HG02678 (cell line): Measurements from ENCODE around the gene CABCOCO1.

Source experiments
- ATAC-seq: cut with Tn5 transposase; IDR thresholded peaks from one replicate; pipeline ENCODE4 v1.9.1; 2021; ENCODE audit warnings: mild to moderate bottlenecking, moderate library complexity; ENCODE audit not compliant: unreplicated experiment

The CABCOCO1 gene

GRCh38 chr10:61805091-61805490 is 142.4 kb downstream of the CABCOCO1 start:
- ATAC-seq: no peak

- no peak for ATAC-seq
These were observed 147.5 kb downstream of the CABCOCO1 start for GRCh38 chr10:61810263-61810662.

- ATAC-seq: no peak
These were observed 149.5 kb downstream of the CABCOCO1 start for GRCh38 chr10:61812052-61812721.

GRCh38 chr10:61812920-61813319 is 150.2 kb downstream of the CABCOCO1 start:
- no peak for ATAC-seq

- ATAC-seq: no peak
These were observed 151.4 kb downstream of the CABCOCO1 start for GRCh38 chr10:61814160-61814559.

- ATAC-seq: no peak
These were observed 152.8 kb downstream of the CABCOCO1 start for GRCh38 chr10:61815496-61815895.
